Measurements from ENCODE around the gene GPBAR1. TPM values are rescaled to one million over a fixed set of nuclear protein-coding genes. Genes with fewer than 3 reads are reported as not detected.

Gene GPBAR1, protein sequence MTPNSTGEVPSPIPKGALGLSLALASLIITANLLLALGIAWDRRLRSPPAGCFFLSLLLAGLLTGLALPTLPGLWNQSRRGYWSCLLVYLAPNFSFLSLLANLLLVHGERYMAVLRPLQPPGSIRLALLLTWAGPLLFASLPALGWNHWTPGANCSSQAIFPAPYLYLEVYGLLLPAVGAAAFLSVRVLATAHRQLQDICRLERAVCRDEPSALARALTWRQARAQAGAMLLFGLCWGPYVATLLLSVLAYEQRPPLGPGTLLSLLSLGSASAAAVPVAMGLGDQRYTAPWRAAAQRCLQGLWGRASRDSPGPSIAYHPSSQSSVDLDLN
- under 1 TPM; 0.16 to 0.45 TPM for total RNA-seq

GRCh38 chr2:218260742-218261422, at the start of gene GPBAR1:
Gene GPBAR1, plus strand, starts transcription at chr2:218261015. Its CDS starts 1,710 bp downstream, at chr2:218262725.
- no peak for TF ChIP-seq CTCF (IDR thresholded peaks at IDR 0.05)
- no peak for DNase-seq
- intact Hi-C loops (cut with micrococcal nuclease), result no loop called here
- Mint-ChIP-seq H3K4me3 (no peak within 1 kb of the TSS), H3K27ac (peak within 1 kb of the TSS; percentile 20), H3K27me3 (no peaks in the 10 kb centered on the region), H3K4me1 (ENCODE audit: low read depth) (peaks cover 29% of the 10 kb centered on the region), H3K36me3 (ENCODE audit: low read depth) (peaks cover 10% of the 10 kb centered on the region), H3K9me3 (no peaks in the 10 kb centered on the region)
- ChIA-PET CTCF (interaction anchor here (1.6 to 3.7 kb wide), 2 partner anchors 9 to 73 kb away, joined by 5 to 27 read pairs; partner anchors contain the start of genes AAMP and PNKD), POLR2A (interaction anchor here (0.5 to 4.7 kb wide), 5 partner anchors 9 to 26 kb away, joined by 3 to 15 read pairs (median 3); partner anchors contain the start of genes AAMP and PNKD)
- ATAC-seq, result no peak

DNA sequence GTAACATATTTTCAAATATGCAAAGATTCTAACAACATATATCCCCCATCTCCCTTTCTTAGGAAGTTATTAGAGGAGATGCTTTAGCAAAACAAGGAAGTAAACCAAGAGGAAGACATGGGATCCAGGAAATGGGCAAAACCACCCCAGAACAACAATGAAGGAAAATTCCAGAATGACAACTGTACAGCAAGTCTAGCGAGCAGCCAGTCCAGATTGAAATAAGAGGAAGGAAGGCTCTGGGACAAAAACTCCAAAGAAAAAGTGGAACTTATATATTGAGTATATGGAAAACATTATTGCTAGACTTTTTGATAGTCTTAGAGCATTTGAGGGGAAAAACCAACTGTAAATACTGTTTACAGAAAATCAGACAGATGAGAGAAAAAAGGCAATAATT, 46.7 kb upstream of the GPBAR1 start:
- Mint-ChIP-seq H3K27ac (no peak overlapping the region), H3K36me3 (ENCODE audit: low read depth) (peaks cover 26% of the 10 kb centered on the region), H3K27me3 (no peaks in the 10 kb centered on the region), H3K9me3 (peaks cover 6% of the 10 kb centered on the region), H3K4me1 (ENCODE audit: low read depth) (peaks cover 5% of the 10 kb centered on the region), H3K4me3 (no peak overlapping the region)
- intact Hi-C loops (cut with micrococcal nuclease), result no loop called here
- DNase-seq, result no peak
- CTCF ChIA-PET, result no interaction called here
- no peak for TF ChIP-seq CTCF (IDR thresholded peaks at IDR 0.05)
- POLR2A ChIA-PET, result no interaction called here
- ATAC-seq, result no peak

DNA sequence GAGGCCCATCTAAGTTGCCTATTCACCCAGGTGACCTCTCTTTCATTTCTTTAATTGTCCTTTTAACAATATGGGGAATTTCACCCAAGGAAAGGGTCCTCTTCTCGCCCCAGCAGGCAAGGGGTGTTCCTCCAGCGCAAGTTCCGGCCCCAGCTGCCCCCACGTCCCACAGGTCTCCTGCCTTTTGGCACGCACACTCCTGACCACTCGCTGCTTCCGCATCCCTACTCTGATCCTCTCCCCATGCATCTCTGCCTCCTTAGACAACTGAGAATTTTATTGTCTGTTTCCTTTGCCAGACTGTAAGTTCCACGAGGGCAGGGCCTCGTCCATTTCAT, 44.5 kb upstream of the GPBAR1 start:
- peaks cover 42% of the 10 kb centered on the region for H3K36me3 Mint-ChIP-seq (ENCODE audit: low read depth)
- TF ChIP-seq CTCF (IDR thresholded peaks at IDR 0.05), result no peak
- peak overlapping the region; percentile 97 for H3K27ac Mint-ChIP-seq
- DNase-seq (no peak), ATAC-seq (no peak)
- H3K4me3 Mint-ChIP-seq, result peak overlapping the region; percentile 93
- H3K4me1 Mint-ChIP-seq (ENCODE audit: low read depth), result peaks cover 19% of the 10 kb centered on the region
- CTCF ChIA-PET, result interaction anchor here (0.6 to 1.9 kb wide), 6 partner anchors 9 to 57 kb away, joined by 3 to 5 read pairs (median 4); no protein-coding TSS in a partner anchor
- H3K27me3 Mint-ChIP-seq, result no peaks in the 10 kb centered on the region
- no peaks in the 10 kb centered on the region for H3K9me3 Mint-ChIP-seq
- intact Hi-C loops (cut with micrococcal nuclease), result loop anchor here (5.0 kb wide), 1 partner anchor 181 kb away; the partner anchor contains the start of gene CTDSP1
- POLR2A ChIA-PET, result interaction anchor here (0.7 to 1.6 kb wide), 10 partner anchors 14 to 71 kb away, joined by 3 to 8 read pairs (median 3); partner anchors contain the start of genes AAMP and PNKD

GRCh38 chr2:218216674-218217359, 44.0 kb upstream of the GPBAR1 start, which contains the start of gene ARPC2:
Gene ARPC2, plus strand, starts transcription at chr2:218217189. Its CDS starts 282 bp downstream, at chr2:218217471.
- CTCF ChIA-PET, result interaction anchor here (0.6 to 1.9 kb wide), 5 partner anchors 8 to 56 kb away, joined by 3 to 5 read pairs (median 4); no protein-coding TSS in a partner anchor
- Mint-ChIP-seq H3K36me3 (ENCODE audit: low read depth) (peaks cover 47% of the 10 kb centered on the region), H3K9me3 (no peaks in the 10 kb centered on the region), H3K27ac (peak within 1 kb of the TSS; percentile 97), H3K4me1 (ENCODE audit: low read depth) (peaks cover 24% of the 10 kb centered on the region), H3K4me3 (peak within 1 kb of the TSS; percentile 93), H3K27me3 (no peaks in the 10 kb centered on the region)
- TF ChIP-seq CTCF (IDR thresholded peaks at IDR 0.05), result no peak
- ATAC-seq (peak; percentile 69), DNase-seq (peak; percentile 96)
- intact Hi-C loops (cut with micrococcal nuclease), result loop anchor here (5.0 kb wide), 1 partner anchor 180 kb away; the partner anchor contains the start of gene CTDSP1
- POLR2A ChIA-PET, result interaction anchor here (0.9 to 5.0 kb wide), 10 partner anchors 12 to 70 kb away, joined by 3 to 37 read pairs (median 3); partner anchors contain the start of genes AAMP and PNKD

All from activated CD8-positive, alpha-beta T cell treated with anti-CD3 and anti-CD28 coated beads for 36 hours (primary cell).